Endodermal cell (in vitro differentiated cells): ENCODE measurements around the gene ATP1B2. TPM values are rescaled to one million over a fixed set of nuclear protein-coding genes. Genes with fewer than 3 reads are reported as not detected.

Experiments
- DNase-seq: peaks from one replicate; pipeline ENCODE4 v3.0.0-alpha.2; 2017
- H3K27ac ChIP-seq: 2 replicates; pipeline ENCODE4 v1.5.1; 2013; ENCODE audit warnings: mild to moderate bottlenecking, low read depth, low read length, moderate library complexity
- H3K27me3 ChIP-seq: 2 replicates; pipeline ENCODE4 v1.6.1; 2013; ENCODE audit warnings: mild to moderate bottlenecking, low read length, moderate library complexity; ENCODE audit not compliant: insufficient read depth, control insufficient read depth, poor library complexity, severe bottlenecking
- H3K36me3 ChIP-seq: 2 replicates; pipeline ENCODE4 v1.7.0; 2013; ENCODE audit warnings: mild to moderate bottlenecking, low read length, moderate library complexity; ENCODE audit not compliant: control insufficient read depth, insufficient read depth
- H3K4me1 ChIP-seq: one replicate; pipeline ENCODE4 v1.7.0; 2013; ENCODE audit warnings: low read length; ENCODE audit not compliant: control insufficient read depth, insufficient read depth
- H3K4me3 ChIP-seq: 2 replicates; pipeline ENCODE4 v1.5.1; 2013; ENCODE audit warnings: mild to moderate bottlenecking, low read length, moderate library complexity
- H3K9ac ChIP-seq: 2 replicates; pipeline ENCODE4 v1.6.1; 2013; ENCODE audit warnings: mild to moderate bottlenecking, low read length, moderate library complexity; ENCODE audit not compliant: poor library complexity, severe bottlenecking; ENCODE audit errors: extremely low read depth
- H3K9me3 ChIP-seq: 2 replicates; pipeline ENCODE4 v1.6.1; 2013; ENCODE audit warnings: mild to moderate bottlenecking, low read length, moderate library complexity; ENCODE audit not compliant: control insufficient read depth
- H3K27ac Mint-ChIP-seq: 2 replicates; pipeline ENCODE4 v1.8.0; 2020; ENCODE audit warnings: mixed read lengths
- H3K27me3 Mint-ChIP-seq: 2 replicates; pipeline ENCODE4 v1.8.0; 2021; ENCODE audit warnings: mild to moderate bottlenecking, mixed read lengths; ENCODE audit not compliant: insufficient read depth
- H3K36me3 Mint-ChIP-seq: 2 replicates; pipeline ENCODE4 v1.8.0; 2020; ENCODE audit warnings: low read depth, mixed read lengths
- H3K4me1 Mint-ChIP-seq: 2 replicates; pipeline ENCODE4 v1.8.0; 2020; ENCODE audit warnings: mixed read lengths
- H3K4me3 Mint-ChIP-seq: 2 replicates; pipeline ENCODE4 v1.8.0; 2020; ENCODE audit warnings: mild to moderate bottlenecking, moderate library complexity, mixed read lengths
- H3K9me3 Mint-ChIP-seq: 2 replicates; pipeline ENCODE4 v1.8.0; 2020; ENCODE audit warnings: mild to moderate bottlenecking, mixed read lengths
- CTCF ChIP-seq: fragments of 200-600 bp; sonication (generic); conservative IDR thresholded peaks from 2 replicates; pipeline ENCODE4 v1.5.0; 2021; ENCODE audit warnings: antibody characterized with exemption, mild to moderate bottlenecking
- WGBS, 2 experiments: methylation state at CpG; one replicate each; pipeline versions ENCODE4 v1.1.5 to v1.1.7; 2013; ENCODE audit warnings: missing lambda C conversion rate in 2 of 2, mixed read lengths in 1 of 2; ENCODE audit not compliant: insufficient coverage in 1 of 2, insufficient read length in 1 of 2; 5-methylcytosine and 5-hydroxymethylcytosine counted together
- total RNA-seq, 2 donors: library from RNA; stranded (reverse); fragmentation: NEBNext Ultra II Directional in 1 of 2; extraction: Animal tissue kit (Norgen Biotek cat#: 25700) in 1 of 2; gene quantifications; 2 replicates in 1 of 2; 3 replicates in 1 of 2; pipeline ENCODE4 v1.2.1, GENCODE V29; 2021

The ATP1B2 gene
- total RNA-seq, 2 donors from 2014 or later: 6.4 to 7.5 TPM

DNA sequence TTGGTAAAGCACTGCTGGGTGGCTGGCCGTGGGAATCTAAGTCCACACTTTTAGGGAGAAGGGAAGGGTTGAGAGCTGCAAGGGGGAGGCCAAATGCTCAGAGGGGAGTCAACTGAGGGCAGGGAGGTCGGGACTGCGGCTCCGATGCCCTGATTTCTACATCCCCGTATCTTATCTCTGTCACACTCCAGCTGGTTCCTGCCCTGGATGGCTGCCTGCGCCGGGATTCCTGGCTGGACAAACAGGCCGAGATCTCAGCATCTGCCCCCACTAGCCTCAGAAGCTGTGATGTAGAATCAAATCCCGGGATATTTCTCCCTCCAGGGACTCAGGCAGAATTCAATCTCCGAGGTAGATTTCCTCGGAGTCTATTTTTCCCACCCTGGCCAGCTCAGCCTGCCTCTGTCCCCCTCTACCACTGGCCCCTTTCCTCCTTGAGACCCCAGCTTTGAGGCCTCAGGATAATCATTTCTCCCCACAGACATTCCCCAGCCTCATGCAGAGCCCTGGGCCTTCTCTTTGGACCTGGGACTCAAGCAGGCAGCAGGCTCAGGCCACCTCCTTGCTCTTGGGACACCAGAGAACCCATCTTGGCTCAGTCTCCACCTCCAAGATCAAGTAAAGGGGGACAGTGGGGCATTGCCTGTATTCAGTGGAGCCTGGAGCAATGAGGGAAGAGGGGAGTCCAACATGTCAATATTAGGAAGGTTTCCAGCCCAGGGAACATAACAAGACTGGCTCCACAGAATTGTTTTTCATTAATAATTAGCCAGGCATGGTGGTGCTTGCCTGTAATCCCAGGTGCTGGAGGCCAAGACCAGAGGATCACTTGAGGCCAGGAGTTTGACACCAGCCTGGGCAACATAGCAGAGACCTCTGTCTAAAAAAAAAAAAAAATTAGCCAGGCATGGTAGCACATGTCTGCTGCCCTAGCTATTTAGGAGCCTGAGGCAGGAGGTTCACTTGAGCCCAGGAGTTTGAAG is 19.0 kb upstream of the ATP1B2 start:
- Mint-ChIP-seq H3K27ac (peak overlapping the region; percentile 13), H3K4me3 (no peak overlapping the region), H3K27me3 (no peaks in the 10 kb centered on the region), H3K4me1 (peaks cover 13% of the 10 kb centered on the region), H3K9me3 (no peaks in the 10 kb centered on the region), H3K36me3 (peaks cover 2% of the 10 kb centered on the region)
- no peak for TF ChIP-seq CTCF
- 89 to 92% methylated on average over 9 to 11 of the region's 11 CpGs for WGBS, 2 experiments
- Histone ChIP-seq H3K9me3 (no peaks in the 10 kb centered on the region), H3K9ac (no peak overlapping the region), H3K27ac (no peak overlapping the region), H3K36me3 (no peaks in the 10 kb centered on the region), H3K4me1 (peaks cover 7% of the 10 kb centered on the region), H3K27me3 (no peaks in the 10 kb centered on the region), H3K4me3 (no peak overlapping the region)
- DNase-seq: no peak

DNA sequence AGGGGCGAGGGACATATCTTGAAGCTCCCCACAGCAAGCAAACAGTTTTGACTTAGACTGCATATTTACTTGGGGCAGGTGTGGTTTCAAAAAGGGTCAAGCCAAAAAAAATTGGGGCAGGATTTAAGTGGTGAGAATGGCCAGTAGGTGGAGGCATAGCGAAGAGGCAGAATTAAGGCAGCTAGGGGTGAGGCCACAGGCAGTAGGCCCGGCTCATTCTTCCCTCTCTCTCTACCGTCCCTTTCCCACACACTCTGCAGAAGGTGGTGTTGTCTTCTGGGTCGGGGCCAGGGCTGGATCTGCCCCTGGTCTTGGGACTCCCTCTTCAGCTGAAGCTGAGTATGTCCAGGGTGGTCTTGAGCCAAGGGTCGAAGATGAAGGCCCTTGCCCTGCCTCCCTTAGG is 18.2 kb upstream of the ATP1B2 start:
- Histone ChIP-seq H3K9me3 (no peaks in the 10 kb centered on the region), H3K4me3 (no peak overlapping the region), H3K27me3 (no peaks in the 10 kb centered on the region), H3K27ac (no peak overlapping the region), H3K4me1 (peaks cover 5% of the 10 kb centered on the region), H3K9ac (no peak overlapping the region), H3K36me3 (no peaks in the 10 kb centered on the region)
- TF ChIP-seq CTCF: peak; percentile 87
- Mint-ChIP-seq H3K9me3 (no peaks in the 10 kb centered on the region), H3K27me3 (no peaks in the 10 kb centered on the region), H3K4me1 (peaks cover 11% of the 10 kb centered on the region), H3K36me3 (no peaks in the 10 kb centered on the region), H3K4me3 (no peak overlapping the region), H3K27ac (no peak overlapping the region)
- peak; percentile 88 for DNase-seq
- 60 to 78% methylated on average over 1 to 6 of the region's 6 CpGs for WGBS, 2 experiments

- H3K36me3 ChIP-seq: no peaks in the 10 kb centered on the region
- Mint-ChIP-seq H3K9me3 (no peaks in the 10 kb centered on the region), H3K4me1 (peaks cover 11% of the 10 kb centered on the region)
Observed at GRCh38 chr17:7633093-7633492, 17.6 kb upstream of the ATP1B2 start.

More at GRCh38 chr17:7633093-7633492, 17.6 kb upstream of the ATP1B2 start:
- DNase-seq: peak; percentile 69
- Histone ChIP-seq H3K4me1 (peaks cover 5% of the 10 kb centered on the region), H3K27ac (no peak overlapping the region), H3K9me3 (no peaks in the 10 kb centered on the region), H3K27me3 (no peaks in the 10 kb centered on the region), H3K4me3 (no peak overlapping the region), H3K9ac (no peak overlapping the region)
- Mint-ChIP-seq H3K36me3 (no peaks in the 10 kb centered on the region), H3K4me3 (no peak overlapping the region), H3K27ac (no peak overlapping the region), H3K27me3 (no peaks in the 10 kb centered on the region)
- 82% methylated on average over 2 of the region's 2 CpGs; no CpG with 5 or more reads in 1 of the 2 experiments for WGBS, 2 experiments
- TF ChIP-seq CTCF: no peak
